HG03571 (cell line): ENCODE data around the gene RASL10A.
A peak's percentile ranks its signal among the peaks of the same experiment; 100 is the strongest.

Experiments
- ATAC-seq: cut with Tn5 transposase; IDR thresholded peaks from one replicate; pipeline ENCODE4 v1.9.1; 2021; ENCODE audit not compliant: unreplicated experiment

The RASL10A gene

DNA sequence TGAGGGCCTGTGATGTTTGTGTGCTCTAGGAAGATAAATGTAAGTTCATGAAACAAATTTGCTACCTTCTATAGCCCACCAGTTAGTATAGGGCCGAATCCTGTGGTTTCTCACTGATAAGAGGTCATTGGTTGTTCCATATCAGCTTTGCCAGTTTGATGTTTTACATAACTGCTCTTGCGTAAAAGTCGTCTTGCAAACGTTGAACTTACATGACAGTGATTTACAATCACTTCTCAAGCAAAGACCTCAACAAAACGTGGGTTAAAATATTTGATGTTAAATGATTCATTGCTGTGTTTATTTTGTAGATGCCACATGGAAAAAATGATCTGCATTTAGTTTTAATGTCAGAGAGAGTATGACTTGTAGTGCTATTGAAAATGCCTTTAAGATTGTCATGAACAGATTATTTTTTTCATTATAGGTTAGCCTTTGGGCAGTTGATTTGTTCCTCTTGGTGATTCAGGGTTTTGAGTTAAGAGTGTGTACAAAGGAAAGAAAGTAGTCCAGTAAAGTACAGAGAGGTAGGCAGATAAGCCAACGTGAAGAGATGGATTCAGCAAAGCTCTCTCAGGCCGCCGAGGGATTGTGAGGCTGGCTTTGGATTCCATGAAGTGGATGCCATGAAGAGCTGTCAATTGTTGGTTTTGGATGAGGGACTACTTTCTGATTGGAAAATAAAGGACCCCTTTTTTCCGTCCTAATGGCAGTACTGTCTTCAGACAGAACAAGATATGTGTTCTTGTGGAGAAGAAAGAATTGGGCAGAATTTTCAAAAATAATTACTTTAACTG, 44.8 kb downstream of the RASL10A start:
- ATAC-seq, result no peak

DNA sequence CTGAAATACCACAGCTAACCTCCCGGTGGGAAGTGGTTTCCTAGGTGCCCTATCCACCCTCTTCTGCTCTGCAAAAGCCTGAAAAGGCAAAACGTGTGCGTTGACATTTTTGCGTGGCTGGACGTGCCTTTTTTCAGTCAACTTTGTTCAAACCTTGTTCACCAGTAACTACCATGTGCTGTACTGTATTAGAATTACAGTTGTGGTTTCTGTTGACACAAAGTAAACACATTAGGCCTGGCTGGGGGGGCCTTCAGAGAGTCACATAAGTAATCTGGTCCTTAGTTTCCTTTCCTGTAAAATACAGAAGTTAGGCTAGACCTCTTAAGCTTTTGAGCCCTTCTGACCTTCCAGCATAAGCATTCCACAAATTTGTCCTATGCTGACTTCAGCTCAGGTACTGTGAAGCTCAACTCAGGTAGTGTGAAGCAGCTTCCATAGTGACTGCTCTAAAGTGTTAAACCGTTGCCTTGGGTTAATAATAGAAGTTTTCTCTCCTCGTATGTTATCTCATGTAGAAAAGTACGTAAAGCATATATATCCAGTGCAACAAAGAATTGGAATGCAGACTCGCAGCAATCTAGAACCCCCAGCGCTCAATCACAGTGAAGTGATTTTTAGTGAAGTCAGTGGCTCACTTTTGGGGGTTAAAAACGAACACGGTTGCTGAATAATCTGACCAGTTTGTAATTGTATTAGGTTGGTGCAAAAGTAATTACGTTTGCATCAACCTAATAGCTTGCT, 45.6 kb downstream of the RASL10A start:
- ATAC-seq, result no peak

DNA sequence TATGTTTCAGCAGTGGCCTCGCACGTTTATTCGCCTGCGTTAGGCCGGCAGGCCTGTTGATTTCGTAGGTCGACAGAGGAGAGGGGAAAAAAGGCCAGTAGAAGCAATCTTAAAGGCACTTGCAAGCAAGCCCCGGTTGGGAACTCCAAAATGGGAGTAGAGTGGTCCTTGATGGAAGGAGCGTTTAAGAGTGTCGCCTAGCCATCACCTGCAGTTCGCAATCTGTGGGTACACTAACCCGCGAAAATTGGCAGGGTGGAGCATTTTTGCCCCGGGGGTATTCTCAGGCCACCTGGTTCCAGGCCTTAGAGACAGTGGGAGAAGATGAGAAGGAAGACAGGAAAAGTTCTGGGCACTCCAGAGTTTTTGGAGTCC, 46.3 kb downstream of the RASL10A start:
- ATAC-seq, result no peak

DNA sequence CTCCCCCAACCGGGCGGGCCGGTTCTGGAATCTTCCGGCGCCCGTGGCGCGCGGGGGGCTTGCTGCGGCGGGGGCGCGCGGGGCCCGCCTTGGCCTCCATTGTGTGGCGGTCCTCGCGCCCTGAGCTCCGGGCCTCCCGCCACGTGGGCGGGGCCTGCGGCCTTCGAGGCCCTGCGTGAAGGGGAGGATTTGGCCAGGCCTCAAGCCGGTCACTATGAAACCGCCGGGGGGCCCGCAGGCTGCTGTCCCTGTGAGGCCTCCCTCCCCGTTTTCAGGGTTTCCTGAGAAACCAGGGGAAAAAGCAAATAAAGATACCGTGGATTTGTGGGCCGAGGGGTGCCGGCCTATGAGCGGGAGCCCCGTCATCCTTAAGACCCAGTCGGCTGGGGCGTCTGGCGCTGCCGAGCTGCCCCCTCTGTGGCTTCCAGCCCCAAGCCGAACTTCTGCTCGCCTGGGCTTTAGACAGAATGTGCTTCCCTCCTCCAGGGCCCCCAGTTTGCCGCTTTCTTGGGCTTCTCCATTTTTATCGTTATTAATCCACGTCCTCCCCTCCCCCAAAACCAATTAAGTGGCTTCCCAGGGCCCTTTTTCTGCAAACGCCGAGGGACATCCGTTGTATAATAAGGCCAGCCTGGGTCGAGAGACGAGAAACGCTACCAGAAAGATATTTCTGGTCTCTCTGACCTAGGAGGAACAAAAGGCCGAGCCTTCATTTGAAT, 46.8 kb downstream of the RASL10A start:
- peak; percentile 15 for ATAC-seq

DNA sequence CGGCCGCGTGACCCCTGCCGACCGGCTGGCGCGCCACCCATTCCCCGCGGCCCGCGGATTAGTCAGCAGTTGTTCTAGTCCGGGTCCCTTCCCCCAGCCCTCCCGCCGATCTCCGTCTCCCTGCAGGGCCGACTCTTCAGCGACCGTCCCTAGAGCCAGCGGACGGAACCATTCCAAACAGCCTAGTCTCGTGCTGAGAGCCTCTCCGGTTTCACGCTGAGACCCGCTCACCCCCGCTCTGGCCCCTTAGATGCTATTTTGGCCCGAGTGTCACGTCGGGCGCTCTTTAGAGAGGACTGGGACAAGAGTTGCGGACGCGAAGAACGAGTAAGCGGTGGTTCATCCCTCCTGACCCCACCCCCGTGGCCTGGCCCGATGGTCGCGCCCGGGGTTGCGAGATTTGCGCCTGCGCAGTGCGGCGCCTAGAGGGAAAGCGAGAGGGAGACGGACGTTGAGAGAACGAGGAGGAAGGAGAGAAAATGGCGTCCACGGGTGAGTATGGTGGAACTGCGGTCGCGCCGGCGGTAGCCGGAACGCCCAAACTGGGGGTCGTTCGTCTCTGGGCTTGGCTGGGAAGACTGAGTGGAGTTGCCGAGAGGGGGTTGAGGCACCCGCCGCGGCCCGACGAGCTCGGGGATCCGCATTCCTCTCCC, 47.5 kb downstream of the RASL10A start, which contains the start of the genes EWSR1 and RHBDD3:
TSS of gene EWSR1 (plus strand) at position 411 of the 653 bp plus-strand sequence. CDS start at position 480, 69 bp downstream.
TSS of gene RHBDD3 (minus strand) at position 124 of the 653 bp plus-strand sequence. CDS start 2,355 bp downstream, outside the sequence.
- ATAC-seq, result peak; percentile 73

DNA sequence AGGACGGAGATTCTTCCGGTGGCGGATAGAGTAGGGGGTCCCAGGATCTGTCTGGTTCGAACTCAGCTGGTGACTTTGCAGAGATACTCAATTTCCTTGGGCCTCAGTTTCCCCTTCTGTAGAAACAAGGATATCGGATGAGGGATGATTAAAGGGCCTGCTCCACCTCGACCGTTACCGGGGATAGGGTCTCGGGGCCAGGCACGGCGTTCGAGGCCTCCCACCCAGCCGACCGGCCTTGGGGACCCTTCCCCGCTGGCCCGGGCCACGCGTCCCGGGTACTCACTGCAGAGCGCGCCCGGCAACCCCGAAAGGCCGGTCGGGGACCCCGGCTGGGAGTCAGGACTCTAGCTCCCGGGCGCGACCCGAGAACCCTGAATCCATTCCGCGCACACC, 48.0 kb downstream of the RASL10A start:
- no peak for ATAC-seq

DNA sequence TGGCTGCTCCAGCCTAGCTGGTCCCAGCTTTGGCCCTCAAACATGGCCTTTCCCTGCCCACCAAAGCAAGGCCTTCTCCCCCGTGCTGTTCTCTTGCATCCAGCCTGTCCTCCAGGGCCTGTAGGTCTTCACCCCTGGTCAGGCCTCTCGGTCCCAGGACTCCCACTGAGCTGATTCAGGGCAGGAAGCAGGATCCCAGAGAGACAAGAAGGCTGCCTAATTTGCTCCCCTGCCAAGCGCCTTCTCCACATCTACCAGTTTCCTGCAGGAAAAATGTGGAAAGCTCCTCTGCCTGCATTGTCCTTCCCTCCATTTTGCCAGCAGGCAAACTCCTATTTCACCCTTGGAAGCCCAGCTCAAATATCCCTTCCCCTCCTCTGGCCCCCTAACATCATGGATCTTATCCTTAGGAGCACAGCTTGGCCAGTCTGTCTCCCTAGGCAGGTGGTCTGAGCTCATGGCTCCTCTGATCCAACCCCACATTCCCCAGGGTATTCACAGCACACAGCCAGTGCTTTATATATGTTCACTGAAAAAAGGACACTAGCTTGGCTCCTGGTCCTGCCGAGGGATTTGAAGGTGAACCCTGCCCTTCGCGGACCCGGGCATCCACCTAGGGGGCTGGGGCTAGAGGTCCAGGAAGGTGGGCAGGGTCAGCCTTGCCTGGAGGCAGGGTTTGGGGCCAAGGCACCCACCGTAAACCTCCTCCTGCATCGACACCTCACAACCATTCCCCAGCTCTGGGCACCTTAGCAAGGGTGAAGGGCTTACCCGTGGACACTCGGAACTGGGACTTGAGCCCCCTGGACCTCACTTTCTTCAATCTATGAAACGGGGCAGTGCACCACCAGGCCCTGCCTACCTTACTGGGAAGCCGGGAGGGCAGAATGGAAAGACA, 48.7 kb downstream of the RASL10A start:
- ATAC-seq, result no peak

DNA sequence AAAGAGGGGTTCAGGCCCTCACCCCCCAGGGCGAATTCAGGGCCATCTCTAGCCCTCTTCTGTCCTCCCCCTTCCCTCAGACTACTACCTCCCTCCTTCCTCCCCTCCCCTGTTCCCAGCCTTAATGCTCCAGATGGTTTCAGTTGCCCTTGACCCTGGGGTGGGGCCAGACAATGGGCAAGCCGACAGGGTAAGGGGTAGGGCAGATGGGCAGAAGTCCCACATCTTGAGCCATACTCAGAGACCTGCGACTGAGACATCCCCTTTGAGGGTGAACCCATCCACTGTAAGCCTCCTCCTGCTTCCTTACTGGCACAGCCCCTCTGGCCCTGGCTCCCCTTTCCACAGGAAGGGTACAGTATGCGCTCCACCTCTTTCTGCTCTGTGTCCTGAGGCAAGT, 49.6 kb downstream of the RASL10A start:
- ATAC-seq, result no peak

DNA sequence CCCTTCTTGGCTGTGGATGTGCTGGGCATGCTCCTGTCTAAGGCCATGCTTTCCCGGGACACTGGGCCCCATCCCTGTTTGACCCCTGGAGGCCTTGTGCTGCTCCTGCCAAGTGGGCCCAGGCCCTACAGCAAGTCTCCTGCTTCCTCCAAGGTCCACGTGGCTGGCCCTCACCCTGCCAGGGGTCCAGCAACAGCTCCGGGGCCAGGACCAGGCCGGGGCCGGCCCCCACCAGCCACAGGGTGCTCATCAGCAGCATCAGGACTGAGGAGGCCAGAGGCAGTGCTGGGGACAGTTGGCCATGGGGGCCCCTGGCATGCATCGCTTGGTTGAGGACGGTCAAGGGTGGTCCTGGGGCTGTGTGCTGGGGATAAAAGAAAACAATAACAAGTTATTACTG, 50.2 kb downstream of the RASL10A start:
- no peak for ATAC-seq

DNA sequence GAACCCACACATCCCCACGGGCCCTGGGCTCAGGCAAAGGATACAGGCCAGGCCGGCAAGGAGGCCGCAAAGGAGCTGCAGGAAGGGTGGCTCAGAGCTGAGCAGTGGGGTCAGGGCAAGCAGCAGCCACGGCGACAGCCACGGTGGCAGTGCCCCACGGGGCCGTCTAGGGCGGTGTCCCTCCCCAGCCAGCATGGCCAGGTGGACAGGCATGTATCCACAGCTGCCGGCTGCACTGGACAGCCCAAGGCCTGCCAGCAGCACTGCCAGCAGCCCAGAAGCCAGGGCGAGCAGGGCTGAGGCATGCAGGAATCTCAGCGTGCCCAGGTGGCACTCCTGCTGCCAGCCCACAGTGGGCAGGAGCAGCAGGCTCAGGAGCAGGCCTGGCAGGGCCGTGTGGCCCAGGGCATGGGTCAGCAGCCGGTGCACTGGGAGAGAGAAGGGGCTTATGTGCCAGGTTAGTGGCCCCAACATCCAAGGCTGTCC, 51.7 kb downstream of the RASL10A start:
- no peak for ATAC-seq
